Choroid plexus epithelial cell (primary cell): ENCODE results near the gene GDF7.

Experiments
- DNase-seq: peaks from one replicate; pipeline ENCODE4 v3.0.0-alpha.2; 2010; ENCODE audit warnings: low read depth
- H3K4me3 ChIP-seq: 2 replicates; pipeline ENCODE4 v1.5.1; 2011; ENCODE audit warnings: low read depth, mild to moderate bottlenecking, control low read depth, low read length, moderate library complexity
- CTCF ChIP-seq: conservative IDR thresholded peaks from 2 replicates; pipeline ENCODE4 v1.5.1; 2011; ENCODE audit warnings: low read depth, mild to moderate bottlenecking, control low read depth, inconsistent platforms, low read length, moderate library complexity

The GDF7 gene

GRCh38 chr2:20652673-20653575 is 14.0 kb upstream of the GDF7 start:
- H3K4me3 ChIP-seq, result no peak overlapping the region
- TF ChIP-seq CTCF, result no peak
- DNase-seq, result no peak

DNA sequence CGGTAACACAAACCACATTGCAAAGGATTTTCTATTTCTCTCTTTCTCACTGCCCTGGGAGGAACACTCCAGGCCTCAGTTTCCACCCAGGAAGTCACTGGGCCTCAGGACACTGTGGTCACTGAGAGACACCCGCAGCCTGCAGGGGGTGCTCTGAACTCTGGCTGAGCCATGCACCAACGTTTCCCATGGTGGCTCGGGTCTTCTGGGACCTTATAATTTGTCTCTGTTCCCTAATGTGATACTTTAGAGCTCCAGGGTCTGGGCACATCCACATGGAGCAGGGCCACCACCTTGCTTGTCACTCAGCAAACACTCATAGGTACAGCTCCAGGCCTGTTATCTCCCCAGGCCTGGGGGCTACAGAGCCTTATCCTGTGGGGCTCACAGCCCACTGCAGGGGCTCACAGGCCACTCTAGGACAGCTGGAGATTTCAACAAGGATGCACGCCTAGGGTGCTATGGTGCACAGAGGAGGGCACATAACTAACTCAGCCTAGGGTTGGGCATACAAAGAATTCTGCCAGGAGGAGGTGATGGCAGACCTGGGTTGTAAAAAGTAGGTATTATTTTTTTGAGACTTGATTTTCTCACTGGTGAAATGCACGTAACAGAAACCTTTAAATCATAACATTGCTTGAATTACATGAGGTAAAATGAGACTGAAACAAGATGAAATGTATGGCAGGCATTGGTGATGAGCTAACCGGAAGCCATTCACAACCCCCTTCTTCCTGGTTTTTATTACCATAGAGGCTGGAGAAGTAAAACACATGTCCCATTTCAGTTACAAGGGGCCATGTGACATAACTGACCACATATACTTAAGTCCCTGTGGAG is 13.0 kb upstream of the GDF7 start:
- no peak for TF ChIP-seq CTCF
- no peak for DNase-seq
- H3K4me3 ChIP-seq, result no peak overlapping the region

DNA sequence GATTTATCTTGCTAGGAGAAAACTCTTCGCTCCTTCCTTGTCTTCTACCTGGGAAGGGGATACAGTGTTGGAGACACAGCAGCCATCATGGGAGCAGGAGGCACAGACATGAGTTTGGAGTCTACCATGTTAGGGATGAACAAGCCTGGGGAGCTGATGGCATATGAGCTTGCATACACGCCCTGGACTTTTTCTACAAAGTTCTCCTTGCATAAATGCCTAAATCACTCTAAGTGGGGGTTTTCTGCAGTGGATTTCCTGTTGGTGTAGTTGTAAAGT is 12.5 kb upstream of the GDF7 start:
- no peak for TF ChIP-seq CTCF
- no peak for DNase-seq
- H3K4me3 ChIP-seq, result no peak overlapping the region

DNA sequence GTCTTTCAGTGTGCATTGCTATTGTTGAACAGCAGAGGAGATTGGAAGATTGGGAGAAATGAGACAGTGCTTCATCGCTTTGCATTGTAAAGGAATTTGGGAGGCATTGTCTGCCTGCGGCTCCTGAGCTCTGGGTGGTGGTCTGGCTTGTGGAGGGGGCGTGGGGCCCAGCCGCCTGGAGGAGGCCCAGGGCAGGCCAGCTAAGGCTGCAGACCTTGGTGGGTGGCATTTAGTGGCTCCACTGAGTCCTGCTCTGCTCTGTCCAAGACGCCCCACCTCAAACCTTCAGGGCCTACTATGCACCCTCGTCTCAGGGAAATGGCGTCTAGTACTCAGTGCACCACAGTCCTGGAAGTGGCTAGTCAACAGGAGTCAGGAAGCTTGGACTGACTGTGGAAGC is 10.4 kb upstream of the GDF7 start:
- no peak for TF ChIP-seq CTCF
- H3K4me3 ChIP-seq, result no peak overlapping the region
- DNase-seq, result no peak

GRCh38 chr2:20657522-20658235 is 9.3 kb upstream of the GDF7 start:
- DNase-seq, result no peak
- no peak overlapping the region for H3K4me3 ChIP-seq
- TF ChIP-seq CTCF, result no peak

DNA sequence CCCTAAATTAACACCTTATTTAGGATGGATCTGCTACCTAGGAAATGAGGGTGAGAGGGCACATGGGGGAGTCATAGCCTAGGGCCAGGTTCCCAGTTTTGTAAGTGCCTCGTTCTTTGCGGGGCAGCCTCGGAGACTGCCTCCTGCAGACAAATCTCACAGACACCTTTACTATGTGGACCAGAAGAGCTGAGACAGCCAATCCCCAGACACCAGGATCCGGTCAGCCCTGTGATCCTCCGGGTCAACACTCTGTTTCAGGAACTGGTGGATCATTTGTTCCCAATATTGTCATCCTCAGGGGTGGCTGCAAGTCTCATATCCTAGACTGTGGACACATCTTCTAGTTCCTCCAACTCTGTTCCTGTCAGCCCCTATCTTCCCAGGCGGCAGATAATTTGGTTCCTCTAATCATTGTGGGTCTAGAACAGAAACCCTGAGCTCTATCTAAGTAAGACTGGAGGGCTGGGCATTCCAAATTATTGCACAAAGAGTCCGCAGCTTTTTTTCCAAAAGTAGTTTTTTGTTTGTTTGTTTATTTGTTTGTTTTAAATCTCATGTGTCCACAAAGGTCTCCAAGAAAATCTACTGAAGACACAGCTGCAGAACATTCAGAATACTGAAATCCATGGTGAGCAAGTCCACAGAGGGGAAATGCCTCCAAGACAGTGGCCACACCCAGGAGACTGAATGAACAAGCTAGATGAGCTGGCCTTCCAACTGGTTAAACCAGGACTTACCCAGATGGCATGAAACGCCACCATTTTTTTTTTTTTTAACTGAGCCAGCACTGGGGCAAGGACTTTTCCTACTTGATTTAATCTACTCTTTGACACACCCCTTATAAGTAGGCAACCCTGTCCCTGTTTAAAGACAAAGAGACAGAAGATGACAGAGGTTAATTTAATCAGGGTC is 6.2 kb upstream of the GDF7 start:
- no peak for TF ChIP-seq CTCF
- no peak overlapping the region for H3K4me3 ChIP-seq
- no peak for DNase-seq
